Measurements from ENCODE around the gene NPC1. TPM values are rescaled to one million over a fixed set of nuclear protein-coding genes. Genes with fewer than 3 reads are reported as not detected.
A peak's percentile ranks its signal among the peaks of the same experiment; 100 is the strongest.
"Not testable (repeated sequence)": the region's sequence is repeated elsewhere in the genome, so short reads cannot be mapped to it uniquely, and the experiment has no call there.

NPC1 gene
- total RNA-seq, 3 donors from 2014 or later: 39.5 to 100 (median 81.3) TPM

- H3K9me3 ChIP-seq: no peaks in the 10 kb centered on the region
- H3K27ac ChIP-seq: peak overlapping the region; percentile 73 to 83
- H3K27me3 ChIP-seq: no peaks in the 10 kb centered on the region
- no peaks in the 10 kb centered on the region for H3K4me1 ChIP-seq
- intact Hi-C loops (cut with DNase I; ENCODE audit: low total_unique reads): no loop called here
- no peak overlapping the region for H3K4me3 ChIP-seq
- no peaks in the 10 kb centered on the region for H3K36me3 ChIP-seq
- TF ChIP-seq POLR2AphosphoS5 (IDR thresholded peaks at IDR 0.05) (no peak), POLR2A (IDR thresholded peaks at IDR 0.05) (no peak), CTCF (IDR thresholded peaks at IDR 0.05) (no peak)
- no peak for DNase-seq (ENCODE audit: low spot score in 2 of 2)
These were observed 31.2 kb upstream of the NPC1 start for GRCh38 chr18:23617412-23618014.

DNA sequence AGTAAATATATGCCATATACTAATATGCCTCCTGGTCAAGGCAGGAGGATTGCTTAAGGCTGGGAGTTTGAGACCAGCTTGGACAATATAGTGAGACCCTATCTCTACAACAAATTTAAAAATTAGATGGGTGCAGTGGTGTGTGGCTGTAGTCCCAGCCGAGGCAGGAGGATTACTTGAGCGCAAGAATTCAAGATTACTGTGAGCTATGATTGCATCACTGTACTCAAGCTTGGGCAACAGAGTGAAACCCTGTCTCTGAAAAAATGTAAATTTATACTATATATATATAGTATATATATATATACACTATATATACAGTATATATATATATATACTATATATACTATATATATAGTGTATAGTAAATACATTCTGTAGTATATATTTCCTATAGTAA, 30.0 kb upstream of the NPC1 start:
- intact Hi-C loops (cut with DNase I; ENCODE audit: low total_unique reads): no loop called here
- no peak overlapping the region for H3K27ac ChIP-seq
- no peaks in the 10 kb centered on the region for H3K4me1 ChIP-seq
- H3K27me3 ChIP-seq: no peaks in the 10 kb centered on the region
- H3K9me3 ChIP-seq: no peaks in the 10 kb centered on the region
- no peak for TF ChIP-seq CTCF (IDR thresholded peaks at IDR 0.05)
- no peak for TF ChIP-seq POLR2A (IDR thresholded peaks at IDR 0.05)
- TF ChIP-seq POLR2AphosphoS5 (IDR thresholded peaks at IDR 0.05): no peak
- DNase-seq (ENCODE audit: low spot score in 2 of 2): no peak
- no peak overlapping the region for H3K4me3 ChIP-seq
- no peaks in the 10 kb centered on the region for H3K36me3 ChIP-seq

GRCh38 chr18:23614891-23615290, 28.6 kb upstream of the NPC1 start:
- TF ChIP-seq POLR2AphosphoS5 (IDR thresholded peaks at IDR 0.05) (no peak), POLR2A (IDR thresholded peaks at IDR 0.05) (no peak)
- no peak overlapping the region for H3K4me3 ChIP-seq
- H3K27ac ChIP-seq: no peak overlapping the region
- DNase-seq (ENCODE audit: low spot score in 2 of 2): no peak
- H3K27me3 ChIP-seq: no peaks in the 10 kb centered on the region
- no peaks in the 10 kb centered on the region for H3K4me1 ChIP-seq
- intact Hi-C loops (cut with DNase I; ENCODE audit: low total_unique reads): no loop called here
- H3K36me3 ChIP-seq: no peaks in the 10 kb centered on the region
- H3K9me3 ChIP-seq: no peaks in the 10 kb centered on the region

DNA sequence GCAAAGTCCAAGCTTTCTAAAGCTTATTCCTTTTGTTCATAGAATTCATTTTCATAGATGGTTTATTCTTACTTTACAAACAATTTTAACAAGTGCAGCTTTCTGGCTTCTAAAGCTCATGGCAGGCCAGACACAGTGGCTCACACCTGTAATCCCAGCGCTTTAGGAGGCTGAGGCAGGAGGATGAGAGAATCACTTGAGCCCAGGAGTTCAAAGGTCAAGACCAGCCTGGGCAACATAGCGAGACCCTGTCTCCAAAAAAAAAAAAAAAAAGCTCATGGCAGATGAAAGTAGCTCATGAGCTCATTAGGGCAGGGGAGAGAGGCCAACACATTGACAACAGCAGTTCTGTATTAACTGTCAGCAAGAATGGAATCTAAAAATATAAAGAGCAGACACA, 28.1 kb upstream of the NPC1 start:
- TF ChIP-seq POLR2A (IDR thresholded peaks at IDR 0.05) (no peak), POLR2AphosphoS5 (IDR thresholded peaks at IDR 0.05) (no peak), CTCF (IDR thresholded peaks at IDR 0.05) (no peak)
- intact Hi-C loops (cut with DNase I; ENCODE audit: low total_unique reads): no loop called here
- H3K36me3 ChIP-seq: no peaks in the 10 kb centered on the region
- DNase-seq (ENCODE audit: low spot score in 2 of 2): no peak
- H3K27me3 ChIP-seq: no peaks in the 10 kb centered on the region
- H3K4me3 ChIP-seq: no peak overlapping the region
- no peak overlapping the region for H3K27ac ChIP-seq
- no peaks in the 10 kb centered on the region for H3K4me1 ChIP-seq
- H3K9me3 ChIP-seq: no peaks in the 10 kb centered on the region

DNA sequence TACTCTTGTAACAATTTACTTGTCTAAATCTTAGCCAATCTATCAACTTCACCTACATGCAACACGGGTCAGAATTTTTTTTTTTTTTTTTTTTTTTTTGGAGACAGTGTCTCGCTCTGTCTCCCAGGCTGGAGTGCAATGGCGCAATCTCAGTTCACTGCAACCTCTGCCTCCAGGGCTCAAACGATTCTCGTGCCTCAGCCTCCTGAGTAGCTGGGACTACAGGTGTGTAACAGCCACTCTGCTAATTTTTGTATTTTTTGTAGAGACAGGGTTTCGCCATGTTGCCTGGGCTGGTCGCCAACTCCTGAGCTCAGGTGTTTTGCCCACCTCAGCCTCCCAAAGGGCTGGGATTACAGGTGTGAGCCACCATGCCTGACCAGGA, 26.8 kb upstream of the NPC1 start:
- H3K36me3 ChIP-seq; DNase-seq (ENCODE audit: low spot score in 2 of 2); H3K4me1 ChIP-seq; H3K9me3 ChIP-seq; H3K27me3 ChIP-seq; H3K27ac ChIP-seq; H3K4me3 ChIP-seq; intact Hi-C loops (cut with DNase I; ENCODE audit: low total_unique reads): not testable (repeated sequence)

DNA sequence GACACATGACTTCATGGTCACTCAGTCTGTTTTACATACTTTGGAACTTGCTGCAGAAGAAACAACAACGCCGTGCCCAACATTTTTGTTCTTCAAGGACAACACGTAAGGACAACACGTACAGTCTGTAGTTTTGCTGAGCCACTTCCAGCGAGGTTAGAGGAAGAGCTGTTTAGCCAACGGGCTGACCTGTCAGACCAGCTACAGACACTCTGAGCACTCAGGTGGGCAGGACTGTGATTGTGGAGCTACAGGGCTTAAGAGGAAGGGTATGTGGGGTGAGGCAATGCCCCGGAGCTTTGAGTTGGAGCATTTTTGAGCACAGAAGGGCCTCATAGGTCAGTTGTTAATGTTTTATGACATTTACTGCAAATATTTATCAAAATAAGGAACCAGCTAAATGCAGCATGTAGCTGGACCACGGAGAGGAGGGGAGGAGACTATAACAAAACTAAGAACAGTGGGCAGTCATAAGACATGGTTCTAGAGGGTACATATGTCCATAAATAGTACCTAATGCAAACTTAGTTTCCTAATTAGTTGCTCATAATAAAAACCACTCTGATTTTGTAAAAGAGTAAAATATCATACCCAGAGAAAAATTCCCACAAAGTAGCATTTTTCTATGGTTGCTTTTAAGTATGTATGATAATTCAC, 26.3 kb upstream of the NPC1 start:
- Histone ChIP-seq H3K9me3 (no peaks in the 10 kb centered on the region), H3K4me3 (no peak overlapping the region), H3K36me3 (no peaks in the 10 kb centered on the region), H3K27ac (no peak overlapping the region), H3K27me3 (no peaks in the 10 kb centered on the region), H3K4me1 (no peaks in the 10 kb centered on the region)
- DNase-seq (ENCODE audit: low spot score in 2 of 2): no peak
- TF ChIP-seq POLR2A (IDR thresholded peaks at IDR 0.05): no peak
- intact Hi-C loops (cut with DNase I; ENCODE audit: low total_unique reads): no loop called here
